Measurements from ENCODE around the gene MRPS18A.

MRPS18A gene

GRCh38 chr6:43630980-43631619 is 56.5 kb downstream of the MRPS18A start:
- no peak for ATAC-seq

- peak; percentile 59 to 66 for ATAC-seq
Measured at GRCh38 chr6:43629505-43630300, 57.9 kb downstream of the MRPS18A start.

GRCh38 chr6:43629104-43629504 is 58.5 kb downstream of the MRPS18A start, which contains the start of gene GTPBP2:
Gene GTPBP2, minus strand, starts transcription at chr6:43629264. Its CDS starts 102 bp downstream, at chr6:43629162.
- peak; percentile 88 to 90 for ATAC-seq

- ATAC-seq = peak; percentile 22 to 32
Measured at GRCh38 chr6:43628393-43629103, 59.0 kb downstream of the MRPS18A start.

GRCh38 chr6:43627008-43627825 is 60.4 kb downstream of the MRPS18A start:
- ATAC-seq = no peak

- ATAC-seq = no peak
Measured at GRCh38 chr6:43625393-43625992, 62.1 kb downstream of the MRPS18A start.

GRCh38 chr6:43624786-43625288 is 62.8 kb downstream of the MRPS18A start:
- no peak for ATAC-seq

GRCh38 chr6:43623880-43624785 is 63.5 kb downstream of the MRPS18A start:
- no peak for ATAC-seq

GRCh38 chr6:43622541-43622940 is 65.0 kb downstream of the MRPS18A start:
- ATAC-seq = no peak

- no peak for ATAC-seq
Measured at GRCh38 chr6:43621836-43622180, 65.8 kb downstream of the MRPS18A start.

All from activated CD4-positive, CD25-positive, alpha-beta regulatory T cell treated with anti-CD3 and anti-CD28 coated beads, Interleukin-2, amount 50 U/mL, for 24 hours (primary cell).